GM12878 (cell line): ENCODE data around the gene RAD1. TPM values are rescaled to one million over a fixed set of nuclear protein-coding genes. Genes with fewer than 3 reads are reported as not detected.

Experiments used
- ATAC-seq: fragments of 200-7000 bp; cut with Tn5 transposase; 3 replicates; pipeline ENCODE4 v1.9.1; 2020; ENCODE audit warnings: mild to moderate bottlenecking, moderate library complexity
- BruUV-seq: library from RNA; stranded (reverse); fragments of 400-500 nt; replicated peaks from 2 replicates; lab custom pipeline; 2021; lab: Mats Ljungman, UMichigan
- CTCF ChIA-PET: fragments of 300-600 bp; sonication (Branson Sonifier 250); formaldehyde crosslinking; extraction: SDS; loops from one replicate; lab custom pipeline; 2021; ENCODE audit warnings: inconsistent platforms; lab: Yijun Ruan, JAX
- POLR2A ChIA-PET: fragments of 350-600 bp; formaldehyde crosslinking; extraction: SDS; loops from one replicate; lab custom pipeline; 2021; ENCODE audit warnings: inconsistent platforms; lab: Charles Lee
- RAD21 ChIA-PET: fragments of 300-600 bp; sonication (Branson Sonifier 250); formaldehyde crosslinking; loops from one replicate; lab custom pipeline; 2023; ENCODE audit warnings: antibody characterized with exemption; ENCODE audit not compliant: unreplicated experiment; lab: Charles Lee
- SMC1A ChIA-PET: fragments of 300-600 bp; sonication (Branson Sonifier 250); formaldehyde crosslinking; loops from one replicate; lab custom pipeline; 2023; ENCODE audit not compliant: unreplicated experiment, uncharacterized antibody; lab: Charles Lee
- DNase-seq: peaks from one replicate; pipeline ENCODE4 v3.0.0-alpha.2; 2011; ENCODE audit warnings: low read depth, low spot score
- FAIRE-seq: peaks from 3 replicates; lab custom pipeline; 2011; peaks lifted over from hg19 to GRCh38; lab: Jason Lieb, UNC
- H2AFZ ChIP-seq: 2 replicates; pipeline ENCODE4 v1.6.0; 2011; ENCODE audit warnings: low read depth, low read length, control low read depth; ENCODE audit not compliant: control insufficient read depth
- H3K27ac ChIP-seq: 2 replicates; pipeline ENCODE4 v1.5.1; 2011; ENCODE audit warnings: control low read depth; ENCODE audit not compliant: control insufficient read depth, insufficient read depth
- H3K27me3 ChIP-seq, 2 experiments: replicated peaks in 1 of 2; 2 replicates each; pipeline versions ENCODE4 v1.6.0 to v1.6.1; 2011; ENCODE audit warnings: low read length in 1 of 2; ENCODE audit not compliant: control insufficient read depth in 2 of 2, insufficient read depth in 2 of 2
- H3K36me3 ChIP-seq, 2 experiments: 2 replicates each; pipeline ENCODE4 v1.5.1; 2011; ENCODE audit warnings: low read length in 1 of 2; ENCODE audit not compliant: control insufficient read depth in 2 of 2, insufficient read depth in 2 of 2
- H3K4me1 ChIP-seq: 2 replicates; pipeline ENCODE4 v1.6.1; 2011; ENCODE audit warnings: mild to moderate bottlenecking, low read length, moderate library complexity, mixed read lengths; ENCODE audit not compliant: control insufficient read depth, insufficient read depth
- H3K4me2 ChIP-seq: 2 replicates; pipeline ENCODE4 v1.6.0; 2011; ENCODE audit warnings: control low read depth; ENCODE audit not compliant: control insufficient read depth, insufficient read depth
- H3K4me3 ChIP-seq: fragments of 200-600 bp; sonication (generic); 2 replicates; pipeline ENCODE4 v1.5.1; 2016
- H3K79me2 ChIP-seq: 2 replicates; pipeline ENCODE4 v1.6.0; 2011; ENCODE audit warnings: low read length; ENCODE audit not compliant: control insufficient read depth, insufficient read depth
- H3K9ac ChIP-seq: 2 replicates; pipeline ENCODE4 v1.8.0; 2011; ENCODE audit warnings: low read length, control low read depth, mixed read lengths; ENCODE audit not compliant: control insufficient read depth, insufficient read depth
- H3K9me3 ChIP-seq: replicated peaks from 3 replicates; pipeline ENCODE4 v1.5.1; 2011; ENCODE audit warnings: mild to moderate bottlenecking, low read length; ENCODE audit not compliant: control insufficient read depth, insufficient read depth
- H4K20me1 ChIP-seq: 2 replicates; pipeline ENCODE4 v1.6.0; 2011; ENCODE audit not compliant: control insufficient read depth, insufficient read depth
- ETV6 ChIP-seq, 2 experiments: fragments of 450-650 bp in 1 of 2; IDR thresholded peaks in 1 of 2; conservative IDR thresholded peaks in 1 of 2; 2 replicates each; pipeline ENCODE4 v1.6.1; 2014; ENCODE audit warnings: antibody characterized with exemption in 1 of 2, borderline replicate concordance in 1 of 2, low read depth in 1 of 2, mild to moderate bottlenecking in 1 of 2, moderate library complexity in 1 of 2
- IRF4 ChIP-seq: IDR thresholded peaks from 2 replicates; pipeline ENCODE4 v1.6.1; 2011; ENCODE audit warnings: low read depth, low read length
- NBN ChIP-seq: fragments of 450-650 bp; IDR thresholded peaks from 2 replicates; pipeline ENCODE4 v1.6.1; 2016
- RAD21 ChIP-seq: IDR thresholded peaks from 2 replicates; pipeline ENCODE4 v1.6.1; 2011; ENCODE audit warnings: mild to moderate bottlenecking, low read depth, low read length, moderate library complexity; ENCODE audit not compliant: insufficient read depth
- RCOR1 ChIP-seq: conservative IDR thresholded peaks from 2 replicates; pipeline ENCODE4 v1.6.1; 2012; ENCODE audit warnings: low read depth, low read length, improper control_type of control experiment
- SMC3 ChIP-seq: IDR thresholded peaks from 2 replicates; pipeline ENCODE4 v1.6.1; 2011; ENCODE audit warnings: low read length, improper control_type of control experiment, borderline replicate concordance
- YBX1 ChIP-seq: fragments of 450-650 bp; IDR thresholded peaks from 2 replicates; pipeline ENCODE4 v1.6.1; 2016; ENCODE audit warnings: antibody characterized with exemption
- YY1 ChIP-seq: IDR thresholded peaks from 2 replicates; pipeline ENCODE4 v1.6.1; 2011; ENCODE audit warnings: low read depth, mild to moderate bottlenecking, low read length
- WGBS: methylation state at CpG from one replicate; pipeline ENCODE4 v1.1.6; 2016; ENCODE audit warnings: low lambda C conversion rate; ENCODE audit not compliant: insufficient replicate concordance, insufficient coverage; ENCODE audit errors: missing lambda C conversion rate; 5-methylcytosine and 5-hydroxymethylcytosine counted together
- in situ Hi-C: fragments of 300-500 bp; cut with MboI; formaldehyde crosslinking; loops from 9 replicates; pipeline ENCODE4 v1.14.3; 2018; ENCODE audit warnings: mixed read lengths
- intact Hi-C: fragments of 100-400 bp; cut with micrococcal nuclease; formaldehyde crosslinking; loops from one replicate; pipeline ENCODE4 v1.14.2; 2022; ENCODE audit not compliant: unreplicated experiment
- polyA plus RNA-seq, 11 experiments: library from polyadenylated mRNA; depleted of rRNA in 4 of 11; unstranded in 6 of 11; stranded (reverse) in 5 of 11; fragments of >200 nt; fragmentation: Nextera tagmentation in 4 of 11; fragmentation: Illumina TruSeq in 1 of 11; extraction: Ambion mirVana in 4 of 11; extraction: Trizol in 1 of 11; gene quantifications; 1 replicate in 1 of 11; 2 replicates in 10 of 11; pipeline versions ENCODE4 v1.2.1 to v1.2.3, GENCODE V29; 2011 to 2016; ENCODE audit warnings: inconsistent platforms in 2 of 11, missing spikeins in 2 of 11, low read depth in 1 of 11
- total RNA-seq, 4 experiments: library from RNA; depleted of rRNA in 3 of 4; stranded (reverse); fragments of >200 nt in 3 of 4; fragmentation: Illumina TruSeq in 1 of 4; extraction: Trizol in 1 of 4; gene quantifications; 2 replicates each; pipeline versions ENCODE4 v1.2.1 to v1.2.3, GENCODE V29; 2013 to 2021
- TF ChIP-seq, protein P1 (sequence below): IDR thresholded peaks from 2 replicates; pipeline ENCODE4 v1.6.1; 2012; ENCODE audit warnings: low read depth, low read length, improper control_type of control experiment
- TF ChIP-seq, protein P2 (sequence below), 3 experiments: IDR thresholded peaks in 2 of 3; conservative IDR thresholded peaks in 1 of 3; 2 replicates each; pipeline ENCODE4 v1.5.1; 2011; ENCODE audit warnings: low read depth in 3 of 3, low read length in 3 of 3, mild to moderate bottlenecking in 3 of 3, control low read depth in 2 of 3, moderate library complexity in 2 of 3, inconsistent platforms in 1 of 3, mixed read lengths in 1 of 3; ENCODE audit not compliant: control insufficient read depth in 2 of 3, insufficient read depth in 1 of 3; ENCODE audit errors: extremely low read depth in 1 of 3
- TF ChIP-seq, protein P3 (sequence below): IDR thresholded peaks from 2 replicates; pipeline ENCODE4 v1.6.1; 2012; ENCODE audit warnings: improper control_type of control experiment, low read depth, low read length; ENCODE audit not compliant: insufficient replicate concordance

Gene RAD1
- total and polyA plus RNA-seq, 10 of the 15 experiments (the other 5 are each of a cell fraction or from before 2014, with no cell fraction given): 21.1 to 58.4 (median 37.2) TPM

DNA sequence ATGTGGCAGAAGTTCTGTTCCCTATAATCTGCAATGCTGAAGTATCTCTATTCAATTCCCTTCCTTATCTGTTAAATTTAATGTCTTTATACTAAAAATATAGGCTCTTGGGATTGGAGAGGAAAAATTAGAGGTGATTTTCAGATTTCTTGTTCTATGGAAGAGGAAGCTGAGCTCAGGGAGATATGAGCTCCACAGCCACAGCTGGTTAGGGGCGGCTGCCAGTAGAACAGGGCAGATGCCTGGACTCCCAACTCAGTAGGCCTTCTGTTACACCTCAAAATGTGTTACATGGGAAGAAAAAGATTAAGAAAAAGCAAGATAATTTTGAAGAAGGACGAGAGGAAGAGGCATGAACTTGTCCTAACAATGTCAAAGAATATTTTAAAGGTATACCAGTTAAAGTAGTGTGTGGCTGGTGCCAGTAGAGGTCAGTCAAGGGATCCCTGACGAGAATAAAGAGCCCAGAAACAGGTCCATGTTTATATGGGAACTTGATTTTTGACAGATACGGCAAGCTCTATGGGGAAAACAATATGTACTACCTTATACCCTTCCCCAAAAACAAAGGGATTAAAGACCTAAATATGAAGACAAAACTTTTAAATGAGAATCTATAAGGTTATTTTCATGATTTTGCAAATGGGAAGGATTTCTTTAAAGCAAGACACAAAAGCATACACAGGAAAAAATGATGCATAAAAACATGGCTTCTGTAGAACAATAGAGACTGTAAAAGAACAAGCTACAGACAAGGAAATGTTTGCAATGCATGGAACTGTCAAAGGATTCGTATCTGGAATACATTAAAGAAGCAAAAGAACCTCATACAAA lies 42.8 kb upstream of the RAD1 start:
- no peak overlapping the region for H3K27ac ChIP-seq
- H3K9ac ChIP-seq: no peak overlapping the region
- ChIA-PET SMC1A (interaction anchor here (0.8 to 7.3 kb wide), 20 partner anchors 8 to 478 kb away, joined by 3 to 121 read pairs (median 4); partner anchors contain the start of gene AGXT2), RAD21 (interaction anchor here (0.8 to 7.7 kb wide), 4 partner anchors 20 to 255 kb away, joined by 3 to 123 read pairs (median 3); partner anchors contain the start of genes BRIX1 and RAD1), CTCF (interaction anchor here (0.6 to 9.5 kb wide), 24 partner anchors 10 to 969 kb away, joined by 3 to 185 read pairs (median 4); partner anchors contain the start of genes BRIX1, DNAJC21 and RAD1), POLR2A (interaction anchor here (0.7 to 0.8 kb wide), 2 partner anchors 22 to 42 kb away, joined by 3 read pairs; partner anchors contain the start of genes BRIX1 and RAD1)
- intact Hi-C loops (loop anchor here (1.0 kb wide), 1 partner anchor 45 kb away; no protein-coding TSS in a partner anchor), in situ Hi-C loops (no loop called here)
- H3K9me3 ChIP-seq: no peaks in the 10 kb centered on the region
- peak; percentile 62 for FAIRE-seq
- no peaks in the 10 kb centered on the region for H3K27me3 ChIP-seq
- WGBS: 68% methylated on average over 5 of the region's 5 CpGs
- H3K4me1 ChIP-seq: peaks cover 11% of the 10 kb centered on the region; the same call in 1 of the 2 replicates
- no peak overlapping the region for H3K4me2 ChIP-seq
- H3K36me3 ChIP-seq: no peaks in the 10 kb centered on the region
- H4K20me1 ChIP-seq: no peaks in the 10 kb centered on the region
- ATAC-seq: peak; percentile 90
- H3K79me2 ChIP-seq: no peaks in the 10 kb centered on the region
- no peak overlapping the region for H2AFZ ChIP-seq
- TSS peak; percentile 6 for BruUV-seq
- no peak overlapping the region for H3K4me3 ChIP-seq
- no peak for TF ChIP-seq IRF4
- TF ChIP-seq RCOR1: no peak
- TF ChIP-seq, protein P1, sequence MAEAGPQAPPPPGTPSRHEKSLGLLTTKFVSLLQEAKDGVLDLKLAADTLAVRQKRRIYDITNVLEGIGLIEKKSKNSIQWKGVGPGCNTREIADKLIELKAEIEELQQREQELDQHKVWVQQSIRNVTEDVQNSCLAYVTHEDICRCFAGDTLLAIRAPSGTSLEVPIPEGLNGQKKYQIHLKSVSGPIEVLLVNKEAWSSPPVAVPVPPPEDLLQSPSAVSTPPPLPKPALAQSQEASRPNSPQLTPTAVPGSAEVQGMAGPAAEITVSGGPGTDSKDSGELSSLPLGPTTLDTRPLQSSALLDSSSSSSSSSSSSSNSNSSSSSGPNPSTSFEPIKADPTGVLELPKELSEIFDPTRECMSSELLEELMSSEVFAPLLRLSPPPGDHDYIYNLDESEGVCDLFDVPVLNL: no peak
- peak; percentile 68; the same call in 1 of the 2 replicates for TF ChIP-seq SMC3
- no peak for TF ChIP-seq YY1
- TF ChIP-seq NBN: 0 out of 2 replicates have a peak, but pooled peaks have one; percentile 29
- TF ChIP-seq, protein P2, sequence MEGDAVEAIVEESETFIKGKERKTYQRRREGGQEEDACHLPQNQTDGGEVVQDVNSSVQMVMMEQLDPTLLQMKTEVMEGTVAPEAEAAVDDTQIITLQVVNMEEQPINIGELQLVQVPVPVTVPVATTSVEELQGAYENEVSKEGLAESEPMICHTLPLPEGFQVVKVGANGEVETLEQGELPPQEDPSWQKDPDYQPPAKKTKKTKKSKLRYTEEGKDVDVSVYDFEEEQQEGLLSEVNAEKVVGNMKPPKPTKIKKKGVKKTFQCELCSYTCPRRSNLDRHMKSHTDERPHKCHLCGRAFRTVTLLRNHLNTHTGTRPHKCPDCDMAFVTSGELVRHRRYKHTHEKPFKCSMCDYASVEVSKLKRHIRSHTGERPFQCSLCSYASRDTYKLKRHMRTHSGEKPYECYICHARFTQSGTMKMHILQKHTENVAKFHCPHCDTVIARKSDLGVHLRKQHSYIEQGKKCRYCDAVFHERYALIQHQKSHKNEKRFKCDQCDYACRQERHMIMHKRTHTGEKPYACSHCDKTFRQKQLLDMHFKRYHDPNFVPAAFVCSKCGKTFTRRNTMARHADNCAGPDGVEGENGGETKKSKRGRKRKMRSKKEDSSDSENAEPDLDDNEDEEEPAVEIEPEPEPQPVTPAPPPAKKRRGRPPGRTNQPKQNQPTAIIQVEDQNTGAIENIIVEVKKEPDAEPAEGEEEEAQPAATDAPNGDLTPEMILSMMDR (IDR thresholded peaks at IDR 0.05 in 2 of 3, conservative IDR thresholded peaks at IDR 0.05 in 1 of 3; ENCODE audit: control insufficient read depth in 2 of 3, extremely low read depth in 1 of 3, insufficient read depth in 1 of 3, low read depth in 3 of 3, low read length in 3 of 3): peak; percentile 59 to 72 (median 70)
- no peak for TF ChIP-seq YBX1
- TF ChIP-seq, protein P3, sequence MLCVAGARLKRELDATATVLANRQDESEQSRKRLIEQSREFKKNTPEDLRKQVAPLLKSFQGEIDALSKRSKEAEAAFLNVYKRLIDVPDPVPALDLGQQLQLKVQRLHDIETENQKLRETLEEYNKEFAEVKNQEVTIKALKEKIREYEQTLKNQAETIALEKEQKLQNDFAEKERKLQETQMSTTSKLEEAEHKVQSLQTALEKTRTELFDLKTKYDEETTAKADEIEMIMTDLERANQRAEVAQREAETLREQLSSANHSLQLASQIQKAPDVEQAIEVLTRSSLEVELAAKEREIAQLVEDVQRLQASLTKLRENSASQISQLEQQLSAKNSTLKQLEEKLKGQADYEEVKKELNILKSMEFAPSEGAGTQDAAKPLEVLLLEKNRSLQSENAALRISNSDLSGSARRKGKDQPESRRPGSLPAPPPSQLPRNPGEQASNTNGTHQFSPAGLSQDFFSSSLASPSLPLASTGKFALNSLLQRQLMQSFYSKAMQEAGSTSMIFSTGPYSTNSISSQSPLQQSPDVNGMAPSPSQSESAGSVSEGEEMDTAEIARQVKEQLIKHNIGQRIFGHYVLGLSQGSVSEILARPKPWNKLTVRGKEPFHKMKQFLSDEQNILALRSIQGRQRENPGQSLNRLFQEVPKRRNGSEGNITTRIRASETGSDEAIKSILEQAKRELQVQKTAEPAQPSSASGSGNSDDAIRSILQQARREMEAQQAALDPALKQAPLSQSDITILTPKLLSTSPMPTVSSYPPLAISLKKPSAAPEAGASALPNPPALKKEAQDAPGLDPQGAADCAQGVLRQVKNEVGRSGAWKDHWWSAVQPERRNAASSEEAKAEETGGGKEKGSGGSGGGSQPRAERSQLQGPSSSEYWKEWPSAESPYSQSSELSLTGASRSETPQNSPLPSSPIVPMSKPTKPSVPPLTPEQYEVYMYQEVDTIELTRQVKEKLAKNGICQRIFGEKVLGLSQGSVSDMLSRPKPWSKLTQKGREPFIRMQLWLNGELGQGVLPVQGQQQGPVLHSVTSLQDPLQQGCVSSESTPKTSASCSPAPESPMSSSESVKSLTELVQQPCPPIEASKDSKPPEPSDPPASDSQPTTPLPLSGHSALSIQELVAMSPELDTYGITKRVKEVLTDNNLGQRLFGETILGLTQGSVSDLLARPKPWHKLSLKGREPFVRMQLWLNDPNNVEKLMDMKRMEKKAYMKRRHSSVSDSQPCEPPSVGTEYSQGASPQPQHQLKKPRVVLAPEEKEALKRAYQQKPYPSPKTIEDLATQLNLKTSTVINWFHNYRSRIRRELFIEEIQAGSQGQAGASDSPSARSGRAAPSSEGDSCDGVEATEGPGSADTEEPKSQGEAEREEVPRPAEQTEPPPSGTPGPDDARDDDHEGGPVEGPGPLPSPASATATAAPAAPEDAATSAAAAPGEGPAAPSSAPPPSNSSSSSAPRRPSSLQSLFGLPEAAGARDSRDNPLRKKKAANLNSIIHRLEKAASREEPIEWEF: no peak
- peak; percentile 49 for TF ChIP-seq RAD21
- TF ChIP-seq ETV6 (conservative IDR thresholded peaks at IDR 0.05 in 1 of 2, IDR thresholded peaks at IDR 0.05 in 1 of 2; ENCODE audit: borderline replicate concordance in 1 of 2, low read depth in 1 of 2): no peak
- DNase-seq: no peak
